Limb (tissue), 2 donors: Measurements from ENCODE around the gene SIK2.

Source experiments
- DNase-seq, 2 donors: peaks; one replicate each; pipeline ENCODE4 v3.0.0-alpha.2; 2016; ENCODE audit errors: extremely low spot score in 2 of 2

SIK2 gene

GRCh38 chr11:111581341-111581740 is 20.9 kb upstream of the SIK2 start:
- DNase-seq: no peak

DNA sequence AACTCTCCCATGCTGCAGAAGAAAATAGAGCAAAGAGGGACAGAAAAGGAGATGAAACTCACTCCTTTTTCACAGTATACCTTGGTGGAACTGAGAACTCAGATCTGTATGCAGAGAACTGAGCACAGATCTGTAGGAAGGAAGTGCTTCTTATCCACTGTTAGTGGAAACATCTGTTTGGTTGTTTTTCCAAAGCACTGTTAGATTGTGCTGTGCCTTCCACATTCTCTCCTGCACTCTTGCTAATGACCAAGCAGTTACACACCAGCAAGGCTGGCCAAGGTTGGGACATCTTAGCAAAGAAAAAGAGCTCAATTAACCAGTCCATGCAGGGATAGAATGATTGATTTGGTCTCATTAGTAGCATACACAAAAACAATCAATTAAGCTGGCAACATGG is 20.1 kb upstream of the SIK2 start:
- no peak for DNase-seq

DNA sequence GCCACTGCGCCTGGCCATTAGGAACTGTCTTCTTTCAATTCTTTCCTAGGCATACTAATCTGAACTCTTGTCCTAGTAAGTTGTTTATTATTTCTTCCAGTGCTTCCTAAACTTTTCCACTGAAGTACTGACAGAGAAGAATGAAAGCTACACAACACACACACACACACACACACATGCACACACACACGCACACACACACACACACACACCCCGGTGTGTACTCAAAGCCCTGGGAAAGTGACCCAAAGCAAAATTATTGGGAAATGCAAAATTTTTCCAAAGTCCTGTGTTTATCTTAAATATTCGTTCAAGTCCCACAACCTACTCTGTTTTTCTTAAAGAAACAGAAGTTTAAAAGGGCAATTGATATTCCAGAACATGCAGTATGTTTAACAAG is 19.4 kb upstream of the SIK2 start:
- no peak for DNase-seq

- DNase-seq: no peak
These were observed 16.9 kb upstream of the SIK2 start for GRCh38 chr11:111585371-111585770.

DNA sequence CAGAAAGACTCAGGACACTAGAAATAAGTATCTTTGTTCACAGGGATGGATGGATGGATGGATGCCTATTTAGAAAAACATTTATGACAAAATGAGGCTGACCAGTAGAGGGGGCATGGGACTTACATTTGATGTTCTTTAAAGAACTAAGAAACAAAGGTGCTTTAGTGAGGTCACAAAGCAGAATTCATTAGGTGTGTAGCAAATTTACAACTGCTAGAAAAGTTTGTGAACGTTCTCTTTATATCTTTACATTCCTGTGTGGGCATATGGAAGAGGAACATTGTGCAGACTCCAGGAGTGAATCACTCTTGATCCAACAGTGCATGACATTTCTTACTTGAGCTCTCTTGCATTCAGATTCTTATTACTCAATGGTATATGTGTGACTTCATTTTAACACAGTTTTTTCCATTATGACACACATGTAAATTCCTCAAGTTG is 15.8 kb upstream of the SIK2 start:
- peak in 1 of 2 donors; percentile 56 for DNase-seq

- DNase-seq: no peak
These were observed 13.1 kb upstream of the SIK2 start for GRCh38 chr11:111589114-111589513.

DNA sequence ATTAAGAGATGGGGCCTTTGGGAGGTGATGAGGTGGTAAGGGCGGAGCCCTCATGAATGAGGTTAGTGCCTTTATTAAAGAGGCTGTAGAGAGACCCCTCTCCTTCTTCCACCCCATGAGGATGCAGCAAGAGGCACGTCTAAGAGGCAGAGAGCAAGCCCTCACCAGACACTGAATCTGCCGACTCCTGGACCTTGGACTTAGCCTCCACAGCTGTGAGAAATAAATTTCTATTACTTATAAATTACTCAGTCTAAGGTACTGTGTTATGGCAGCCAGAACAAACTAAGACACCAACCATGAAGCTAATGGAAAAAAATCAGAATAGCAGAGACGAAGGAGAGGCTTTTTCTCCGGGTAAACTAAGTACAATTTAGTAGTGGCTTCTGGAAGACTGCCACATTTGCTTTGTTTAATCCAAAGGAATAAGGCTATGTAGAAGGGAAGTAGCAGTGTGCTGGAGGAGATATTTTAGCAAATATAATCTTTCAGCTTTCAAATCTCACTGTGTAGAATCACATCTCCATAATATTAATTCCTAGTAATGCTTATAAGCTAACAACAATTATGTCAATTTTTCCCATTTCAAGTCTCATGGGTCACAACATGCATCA is 12.3 kb upstream of the SIK2 start:
- no peak for DNase-seq

GRCh38 chr11:111591187-111591960 is 10.9 kb upstream of the SIK2 start:
- no peak for DNase-seq

DNA sequence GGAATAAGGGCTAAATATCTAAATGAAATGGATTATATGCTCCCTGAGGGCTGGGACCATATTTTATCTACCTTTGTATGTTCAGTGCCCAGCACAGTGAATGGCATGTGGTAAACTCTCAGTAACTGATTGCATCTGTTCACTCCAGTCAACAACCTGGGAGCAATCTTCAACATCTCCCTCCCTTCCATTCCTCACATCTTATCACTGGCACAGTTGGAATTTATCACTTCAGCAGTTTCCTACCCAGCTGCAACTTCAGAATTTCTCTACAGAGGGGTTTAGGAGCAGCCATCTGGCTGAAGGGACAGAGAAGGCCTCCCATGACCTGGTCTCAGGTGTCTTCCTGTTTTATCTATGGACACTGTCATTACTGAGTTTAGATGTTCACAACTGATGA is 9.8 kb upstream of the SIK2 start:
- DNase-seq: no peak

GRCh38 chr11:111596319-111596718 is 5.9 kb upstream of the SIK2 start:
- no peak for DNase-seq

DNA sequence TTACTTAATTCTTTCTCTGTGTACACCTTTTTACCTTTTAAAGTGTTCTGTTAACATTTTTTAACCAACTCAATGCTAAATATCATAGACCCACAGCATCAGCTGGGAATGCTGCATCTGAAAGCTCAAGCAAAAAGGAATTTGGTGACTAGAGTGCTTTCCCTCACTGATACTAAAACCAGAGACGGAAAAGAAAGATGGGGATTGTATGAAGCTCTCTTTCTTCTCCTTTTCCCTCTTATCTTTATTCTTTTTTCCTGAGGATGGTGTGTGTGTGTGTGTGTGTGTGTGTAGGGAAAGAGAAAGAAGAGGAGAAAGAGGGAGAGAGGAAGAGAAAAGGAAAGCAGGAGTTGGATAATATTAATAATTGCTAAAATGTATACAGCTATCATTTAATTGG is 4.1 kb upstream of the SIK2 start:
- no peak for DNase-seq

DNA sequence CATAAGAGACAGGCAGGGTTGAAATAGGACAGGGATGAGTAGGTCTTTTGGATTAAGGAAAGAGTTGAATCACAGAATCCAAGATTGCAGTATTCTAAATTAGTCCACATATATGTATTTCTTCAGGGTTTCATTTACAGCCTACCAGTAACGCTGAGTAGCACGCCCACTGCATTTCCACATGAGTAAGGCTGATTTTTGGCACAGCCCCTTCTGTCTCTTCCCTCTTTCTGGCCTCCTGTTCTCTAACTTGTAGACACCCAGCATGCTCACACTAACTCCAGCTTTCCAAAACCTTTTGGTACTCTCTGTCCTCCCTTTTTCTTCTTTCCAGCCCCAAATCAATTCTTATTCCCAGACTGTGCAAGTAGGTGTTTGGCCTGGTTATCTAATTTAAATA is 3.7 kb upstream of the SIK2 start:
- DNase-seq: peak; percentile 52 to 80

DNA sequence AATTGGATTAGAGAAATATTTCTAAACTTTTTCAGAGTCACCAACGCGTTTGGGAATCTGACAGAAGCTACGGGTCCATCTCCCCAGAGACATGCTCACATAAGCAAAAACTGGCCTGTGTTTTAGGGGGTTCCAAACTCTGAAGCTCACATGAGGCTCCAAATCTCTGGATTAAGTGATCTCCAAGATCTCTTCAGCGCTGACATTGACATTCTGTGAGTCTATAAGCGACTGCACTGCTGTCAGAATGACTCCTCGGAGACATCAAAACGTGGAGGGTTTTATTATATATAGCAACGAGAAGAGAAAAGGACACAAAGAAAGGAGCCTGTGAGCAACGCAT is 642 bp upstream of the SIK2 start:
- no peak for DNase-seq

GRCh38 chr11:111602865-111603610 is 789 bp downstream of the SIK2 start:
- peak in 1 of 2 donors; percentile 20 for DNase-seq

- DNase-seq: no peak
These were observed 1.4 kb downstream of the SIK2 start for GRCh38 chr11:111603611-111604130.

DNA sequence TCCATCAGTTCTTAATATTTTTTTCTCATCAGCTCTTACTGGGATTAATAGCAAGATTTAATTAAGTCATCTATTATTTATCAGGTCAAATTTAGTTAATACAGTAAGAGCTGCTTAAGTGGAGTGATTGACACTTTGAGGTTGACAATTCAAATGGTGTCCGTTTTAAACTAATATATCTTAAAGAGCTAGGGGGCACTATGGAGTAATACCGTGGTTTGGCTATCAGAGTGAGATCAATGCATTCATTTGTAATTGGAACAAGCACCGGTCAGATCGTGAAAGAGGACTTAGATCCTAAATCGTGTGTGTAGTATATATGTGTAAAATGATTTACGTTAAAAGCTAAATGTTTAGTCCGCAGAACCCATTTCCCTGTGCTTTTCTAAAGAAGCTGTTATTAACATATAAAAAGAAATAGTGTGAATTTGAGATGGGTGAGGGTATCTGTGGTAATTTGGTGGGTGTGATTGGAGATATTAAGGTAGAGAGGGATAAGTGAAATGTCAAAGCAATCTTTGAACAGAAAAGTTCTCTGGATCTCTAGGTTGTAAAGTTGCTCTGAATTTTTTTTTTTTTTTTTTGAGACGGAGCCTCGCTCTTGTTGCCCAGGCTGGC is 2.3 kb downstream of the SIK2 start:
- peak in 1 of 2 donors; percentile 67 for DNase-seq

DNA sequence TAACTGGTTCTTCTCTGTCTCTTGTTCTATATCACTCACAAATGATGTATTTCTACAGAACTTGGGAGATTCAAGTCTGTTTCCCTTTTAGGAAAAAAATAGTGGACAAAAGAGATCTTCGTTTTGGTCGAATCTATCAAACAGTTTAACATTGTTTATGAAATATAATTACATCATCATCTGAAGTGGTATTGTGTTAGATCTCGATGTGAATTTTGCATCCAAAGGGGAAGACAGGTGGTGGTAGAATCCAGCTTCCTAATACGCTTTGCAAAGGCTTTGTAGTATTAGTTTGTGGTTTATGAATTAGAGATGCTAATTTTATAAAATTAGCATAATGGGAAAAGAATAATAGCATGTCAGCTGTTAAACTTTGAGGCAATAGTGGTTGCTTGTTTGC is 3.4 kb downstream of the SIK2 start:
- no peak for DNase-seq

DNA sequence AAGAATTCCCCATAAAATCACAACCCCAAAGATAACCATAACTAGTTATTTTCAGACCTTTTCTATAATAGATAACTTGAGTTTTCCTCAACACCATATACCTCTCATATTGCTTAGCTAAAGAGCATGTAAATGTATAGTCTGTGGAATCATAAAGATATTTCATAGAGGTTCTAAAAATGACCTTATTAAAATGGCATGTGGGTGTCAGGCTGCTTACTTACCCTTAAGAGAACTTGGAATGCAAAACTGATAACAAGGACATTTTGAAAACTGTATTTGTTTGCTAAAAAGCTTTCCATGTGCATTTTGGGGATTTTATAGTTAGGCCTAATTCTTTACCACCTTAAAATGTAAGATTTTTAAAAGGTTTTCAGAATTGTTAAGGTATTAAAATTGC is 4.7 kb downstream of the SIK2 start:
- DNase-seq: no peak

DNA sequence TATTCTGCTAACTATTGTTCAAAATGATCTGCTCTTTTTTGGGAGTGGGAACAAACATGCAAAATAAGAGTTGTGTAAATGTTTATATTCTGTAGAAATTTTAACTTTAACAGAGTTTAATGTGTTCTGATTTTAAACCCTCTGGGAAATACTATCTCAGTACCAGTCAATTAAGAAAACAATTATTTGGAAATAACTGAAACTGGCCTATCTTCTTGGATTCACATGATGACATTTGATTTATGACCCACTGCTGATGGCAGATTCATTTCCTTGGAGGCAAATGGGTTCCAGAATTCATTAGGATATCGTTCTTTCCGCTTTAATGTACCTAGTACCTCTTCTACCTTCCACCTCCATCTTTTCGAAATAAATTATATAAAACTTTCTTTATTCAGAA is 5.5 kb downstream of the SIK2 start:
- no peak for DNase-seq

DNA sequence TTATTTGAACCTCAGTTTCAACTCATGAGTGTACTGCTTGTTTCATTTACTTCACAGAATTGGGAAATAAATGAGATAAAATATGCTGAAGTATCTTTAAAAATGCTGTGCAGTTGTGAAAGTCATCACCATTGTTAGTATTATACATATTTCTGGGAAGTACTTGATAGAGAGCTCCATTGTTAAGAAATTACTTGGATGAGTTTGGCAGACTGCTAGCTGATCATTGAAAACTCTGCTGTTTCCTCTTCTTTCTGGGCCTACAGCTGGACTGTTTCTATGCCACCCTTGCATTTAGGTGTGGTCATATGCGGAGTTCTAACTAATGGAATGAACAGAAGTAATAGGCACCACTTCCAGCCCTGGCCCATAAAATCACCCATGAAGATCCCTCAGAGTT is 10.0 kb downstream of the SIK2 start:
- DNase-seq: no peak

- no peak for DNase-seq
These were observed 15.0 kb downstream of the SIK2 start for GRCh38 chr11:111617286-111617685.

DNA sequence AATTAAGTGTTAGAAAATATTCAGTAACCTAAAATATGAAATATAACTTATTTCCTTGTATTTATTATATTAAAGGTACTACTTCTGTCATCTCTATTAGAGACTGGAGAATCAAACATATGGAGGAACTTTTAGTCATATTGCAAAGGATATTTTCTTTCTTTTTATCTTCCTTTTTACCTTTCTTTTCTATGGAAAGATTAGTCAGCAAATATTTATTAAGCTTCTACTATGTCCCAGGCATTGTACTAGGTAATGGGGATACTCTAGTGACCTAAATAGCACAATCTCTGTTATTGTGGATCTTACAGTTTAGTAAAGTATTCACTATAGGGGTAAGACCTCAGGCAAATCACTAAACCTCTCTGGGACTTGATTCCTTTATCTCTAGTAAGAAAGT is 18.3 kb downstream of the SIK2 start:
- DNase-seq: no peak
